Glomerular endothelial cell (primary cell): ENCODE measurements around the gene ABCC12. TPM values are rescaled to one million over a fixed set of nuclear protein-coding genes. Genes with fewer than 3 reads are reported as not detected.
"Not testable (repeated sequence)": the region's sequence is repeated elsewhere in the genome, so short reads cannot be mapped to it uniquely, and the experiment has no call there.

Experiments
- DNase-seq: peaks from one replicate; pipeline ENCODE4 v3.0.0-alpha.2; 2011; ENCODE audit warnings: low read depth, low spot score; ENCODE audit errors: extremely low read depth
- total RNA-seq: library from RNA; depleted of rRNA; stranded (reverse); fragments of >200 nt; gene quantifications from 2 replicates; pipeline ENCODE4 v1.2.3, GENCODE V29; 2015

The ABCC12 gene
- total RNA-seq, 1 donor from 2014 or later = not detected

GRCh38 chr16:48166617-48167016, 10.8 kb upstream of the ABCC12 start:
- DNase-seq = not testable (repeated sequence)

- no peak for DNase-seq
These were observed 10.3 kb upstream of the ABCC12 start for GRCh38 chr16:48165961-48166578.

- DNase-seq = peak; percentile 20
These were observed 9.3 kb upstream of the ABCC12 start for GRCh38 chr16:48164907-48165715.

- DNase-seq = no peak
These were observed 7.1 kb upstream of the ABCC12 start for GRCh38 chr16:48162839-48163410.

- no peak for DNase-seq
These were observed 6.1 kb upstream of the ABCC12 start for GRCh38 chr16:48161906-48162305.

GRCh38 chr16:48160575-48160974, 4.8 kb upstream of the ABCC12 start:
- no peak for DNase-seq

- no peak for DNase-seq
These were observed 2.5 kb upstream of the ABCC12 start for GRCh38 chr16:48158296-48158695.

GRCh38 chr16:48157794-48158193, 2.0 kb upstream of the ABCC12 start:
- DNase-seq = no peak

- DNase-seq = no peak
These were observed 1.5 kb upstream of the ABCC12 start for GRCh38 chr16:48157302-48157701.

- peak; percentile 23 for DNase-seq
These were observed 1.0 kb upstream of the ABCC12 start for GRCh38 chr16:48156790-48157209.

GRCh38 chr16:48153774-48154173, 2.0 kb downstream of the ABCC12 start:
- no peak for DNase-seq

- no peak for DNase-seq
These were observed 3.6 kb downstream of the ABCC12 start for GRCh38 chr16:48152226-48152625.

- no peak for DNase-seq
These were observed 5.1 kb downstream of the ABCC12 start for GRCh38 chr16:48150707-48151106.

- no peak for DNase-seq
These were observed 9.1 kb downstream of the ABCC12 start for GRCh38 chr16:48146710-48147109.

GRCh38 chr16:48146131-48146530, 9.7 kb downstream of the ABCC12 start:
- no peak for DNase-seq

GRCh38 chr16:48143812-48144368, 11.9 kb downstream of the ABCC12 start:
- no peak for DNase-seq

GRCh38 chr16:48140821-48141220, 15.0 kb downstream of the ABCC12 start:
- DNase-seq = no peak

GRCh38 chr16:48139517-48139916, 16.3 kb downstream of the ABCC12 start:
- DNase-seq = no peak

- DNase-seq = no peak
These were observed 17.2 kb downstream of the ABCC12 start for GRCh38 chr16:48138543-48138942.

GRCh38 chr16:48137822-48138221, 18.0 kb downstream of the ABCC12 start:
- DNase-seq = no peak

GRCh38 chr16:48136547-48137360, 19.0 kb downstream of the ABCC12 start:
- no peak for DNase-seq
